Endodermal cell (in vitro differentiated cells): ENCODE measurements around the gene HIBADH. TPM values are rescaled to one million over a fixed set of nuclear protein-coding genes. Genes with fewer than 3 reads are reported as not detected.
A peak's percentile ranks its signal among the peaks of the same experiment; 100 is the strongest.

Experiments used
- DNase-seq: peaks from one replicate; pipeline ENCODE4 v3.0.0-alpha.2; 2017
- H3K27ac ChIP-seq: 2 replicates; pipeline ENCODE4 v1.5.1; 2013; ENCODE audit warnings: mild to moderate bottlenecking, low read depth, low read length, moderate library complexity
- H3K27me3 ChIP-seq: 2 replicates; pipeline ENCODE4 v1.6.1; 2013; ENCODE audit warnings: mild to moderate bottlenecking, low read length, moderate library complexity; ENCODE audit not compliant: insufficient read depth, control insufficient read depth, poor library complexity, severe bottlenecking
- H3K36me3 ChIP-seq: 2 replicates; pipeline ENCODE4 v1.7.0; 2013; ENCODE audit warnings: mild to moderate bottlenecking, low read length, moderate library complexity; ENCODE audit not compliant: control insufficient read depth, insufficient read depth
- H3K4me1 ChIP-seq: one replicate; pipeline ENCODE4 v1.7.0; 2013; ENCODE audit warnings: low read length; ENCODE audit not compliant: control insufficient read depth, insufficient read depth
- H3K4me3 ChIP-seq: 2 replicates; pipeline ENCODE4 v1.5.1; 2013; ENCODE audit warnings: mild to moderate bottlenecking, low read length, moderate library complexity
- H3K9ac ChIP-seq: 2 replicates; pipeline ENCODE4 v1.6.1; 2013; ENCODE audit warnings: mild to moderate bottlenecking, low read length, moderate library complexity; ENCODE audit not compliant: poor library complexity, severe bottlenecking; ENCODE audit errors: extremely low read depth
- H3K9me3 ChIP-seq: 2 replicates; pipeline ENCODE4 v1.6.1; 2013; ENCODE audit warnings: mild to moderate bottlenecking, low read length, moderate library complexity; ENCODE audit not compliant: control insufficient read depth
- H3K27ac Mint-ChIP-seq: 2 replicates; pipeline ENCODE4 v1.8.0; 2020; ENCODE audit warnings: mixed read lengths
- H3K27me3 Mint-ChIP-seq: 2 replicates; pipeline ENCODE4 v1.8.0; 2021; ENCODE audit warnings: mild to moderate bottlenecking, mixed read lengths; ENCODE audit not compliant: insufficient read depth
- H3K36me3 Mint-ChIP-seq: 2 replicates; pipeline ENCODE4 v1.8.0; 2020; ENCODE audit warnings: low read depth, mixed read lengths
- H3K4me1 Mint-ChIP-seq: 2 replicates; pipeline ENCODE4 v1.8.0; 2020; ENCODE audit warnings: mixed read lengths
- H3K4me3 Mint-ChIP-seq: 2 replicates; pipeline ENCODE4 v1.8.0; 2020; ENCODE audit warnings: mild to moderate bottlenecking, moderate library complexity, mixed read lengths
- H3K9me3 Mint-ChIP-seq: 2 replicates; pipeline ENCODE4 v1.8.0; 2020; ENCODE audit warnings: mild to moderate bottlenecking, mixed read lengths
- CTCF ChIP-seq: fragments of 200-600 bp; sonication (generic); conservative IDR thresholded peaks from 2 replicates; pipeline ENCODE4 v1.5.0; 2021; ENCODE audit warnings: antibody characterized with exemption, mild to moderate bottlenecking
- WGBS, 2 experiments: methylation state at CpG; one replicate each; pipeline versions ENCODE4 v1.1.5 to v1.1.7; 2013; ENCODE audit warnings: missing lambda C conversion rate in 2 of 2, mixed read lengths in 1 of 2; ENCODE audit not compliant: insufficient coverage in 1 of 2, insufficient read length in 1 of 2; 5-methylcytosine and 5-hydroxymethylcytosine counted together
- total RNA-seq, 2 donors: library from RNA; stranded (reverse); fragmentation: NEBNext Ultra II Directional in 1 of 2; extraction: Animal tissue kit (Norgen Biotek cat#: 25700) in 1 of 2; gene quantifications; 2 replicates in 1 of 2; 3 replicates in 1 of 2; pipeline ENCODE4 v1.2.1, GENCODE V29; 2021

The HIBADH gene
- total RNA-seq, 2 donors from 2014 or later = 48.3 to 78.1 TPM

GRCh38 chr7:27519793-27520469 is 142.8 kb downstream of the HIBADH start:
- Histone ChIP-seq H3K9ac (no peak overlapping the region), H3K27ac (no peak overlapping the region), H3K36me3 (peaks cover 10% of the 10 kb centered on the region), H3K4me3 (no peak overlapping the region), H3K27me3 (no peaks in the 10 kb centered on the region), H3K4me1 (peaks cover 17% of the 10 kb centered on the region), H3K9me3 (peaks cover 8% of the 10 kb centered on the region)
- H3K36me3 Mint-ChIP-seq = peaks cover 24% of the 10 kb centered on the region
- peaks cover 5% of the 10 kb centered on the region for H3K9me3 Mint-ChIP-seq
- 92 to 93% methylated on average over 9 of the region's 9 CpGs for WGBS, 2 experiments
- DNase-seq = no peak
- H3K4me1 Mint-ChIP-seq = peaks cover 36% of the 10 kb centered on the region
- H3K4me3 Mint-ChIP-seq = no peak overlapping the region
- TF ChIP-seq CTCF = no peak
- H3K27ac Mint-ChIP-seq = no peak overlapping the region
- H3K27me3 Mint-ChIP-seq = peaks cover 4% of the 10 kb centered on the region

- Mint-ChIP-seq H3K36me3 (peaks cover 12% of the 10 kb centered on the region), H3K4me1 (peaks cover 38% of the 10 kb centered on the region), H3K27me3 (peaks cover 4% of the 10 kb centered on the region), H3K9me3 (no peaks in the 10 kb centered on the region), H3K27ac (no peak overlapping the region), H3K4me3 (no peak overlapping the region)
- Histone ChIP-seq H3K9me3 (no peaks in the 10 kb centered on the region), H3K27ac (no peak overlapping the region), H3K4me1 (peaks cover 18% of the 10 kb centered on the region), H3K4me3 (no peak overlapping the region), H3K27me3 (no peaks in the 10 kb centered on the region), H3K36me3 (no peaks in the 10 kb centered on the region), H3K9ac (no peak overlapping the region)
- no peak for DNase-seq
- TF ChIP-seq CTCF = no peak
- 85% methylated on average over 2 to 4 of the region's 4 CpGs for WGBS, 2 experiments
Measured at GRCh38 chr7:27518561-27519350, 143.9 kb downstream of the HIBADH start.

GRCh38 chr7:27516421-27516820 is 146.3 kb downstream of the HIBADH start:
- no peaks in the 10 kb centered on the region for H3K9me3 ChIP-seq
- Mint-ChIP-seq H3K27me3 (peaks cover 4% of the 10 kb centered on the region), H3K4me3 (peak overlapping the region; percentile 6), H3K36me3 (no peaks in the 10 kb centered on the region), H3K4me1 (peaks cover 43% of the 10 kb centered on the region), H3K9me3 (no peaks in the 10 kb centered on the region), H3K27ac (peak overlapping the region; percentile 91)
- no peak overlapping the region for H3K27ac ChIP-seq
- H3K27me3 ChIP-seq = no peaks in the 10 kb centered on the region
- DNase-seq = peak; percentile 57
- peaks cover 18% of the 10 kb centered on the region for H3K4me1 ChIP-seq
- no peaks in the 10 kb centered on the region for H3K36me3 ChIP-seq
- TF ChIP-seq CTCF = no peak
- peak overlapping the region; percentile 10 for H3K4me3 ChIP-seq
- peak overlapping the region; percentile 21 for H3K9ac ChIP-seq
